Retinal pigment epithelial cell (primary cell): ENCODE data around the gene ADAMTSL5.

Experiments used
- DNase-seq: peaks from one replicate; pipeline ENCODE4 v3.0.0-alpha.2; 2010; ENCODE audit warnings: low read depth
- H3K4me3 ChIP-seq: 2 replicates; pipeline ENCODE4 v1.5.1; 2011; ENCODE audit warnings: mild to moderate bottlenecking, low read length, control low read depth, moderate library complexity
- CTCF ChIP-seq: conservative IDR thresholded peaks from 2 replicates; pipeline ENCODE4 v1.5.1; 2011; ENCODE audit warnings: low read depth, low read length, control low read depth, inconsistent platforms

Gene ADAMTSL5

GRCh38 chr19:1487576-1488281, 25.1 kb downstream of the ADAMTSL5 start:
- no peak overlapping the region for H3K4me3 ChIP-seq
- no peak for TF ChIP-seq CTCF
- DNase-seq: no peak

GRCh38 chr19:1486720-1487575, 25.9 kb downstream of the ADAMTSL5 start:
- no peak for DNase-seq
- H3K4me3 ChIP-seq: no peak overlapping the region
- no peak for TF ChIP-seq CTCF

GRCh38 chr19:1483979-1484428, 28.8 kb downstream of the ADAMTSL5 start:
- no peak overlapping the region for H3K4me3 ChIP-seq
- no peak for DNase-seq
- TF ChIP-seq CTCF: no peak

DNA sequence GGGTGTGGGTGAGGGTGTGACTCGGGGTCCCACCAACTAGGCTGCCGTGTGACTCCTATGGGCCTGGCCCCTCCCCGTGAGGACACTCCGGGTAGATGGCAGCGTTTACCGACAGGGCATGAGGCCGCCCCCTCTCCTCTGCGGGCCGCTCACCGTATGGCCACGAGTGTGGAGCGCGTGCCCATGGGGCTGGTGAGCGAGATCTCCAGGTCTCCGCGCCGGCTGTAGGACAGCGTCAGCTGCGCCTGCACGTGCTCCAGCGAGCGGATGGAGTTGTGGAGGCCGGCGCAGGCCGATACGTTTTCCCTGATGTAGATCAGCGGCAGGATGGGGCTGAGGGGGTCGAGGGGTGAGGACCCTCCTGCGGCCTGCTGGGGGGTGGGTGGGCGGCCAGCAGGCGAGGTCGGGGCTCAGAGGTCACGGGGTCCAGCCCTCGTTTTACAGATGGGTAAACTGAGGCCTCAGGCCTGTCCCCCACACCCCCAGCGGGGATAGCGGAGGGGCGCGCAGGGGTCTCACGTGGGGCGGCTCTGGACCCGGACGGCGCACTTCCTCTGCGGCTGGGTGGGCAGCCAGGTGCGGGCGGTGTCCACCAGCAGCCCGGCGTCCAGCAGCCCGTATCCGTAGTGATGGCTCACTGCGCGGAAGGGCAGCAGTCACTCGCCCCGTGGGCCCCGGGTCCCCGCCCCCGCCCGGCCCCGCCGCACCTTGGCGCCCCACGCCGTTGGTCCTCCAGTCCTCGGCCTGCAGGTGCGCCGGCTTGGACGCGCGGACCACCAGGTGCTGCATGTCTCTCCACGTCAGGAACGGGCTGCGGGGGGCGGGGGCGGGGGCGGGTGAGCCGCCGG, 29.5 kb downstream of the ADAMTSL5 start:
- DNase-seq: no peak
- no peak overlapping the region for H3K4me3 ChIP-seq
- TF ChIP-seq CTCF: no peak

GRCh38 chr19:1482361-1483130, 30.3 kb downstream of the ADAMTSL5 start:
- no peak for DNase-seq
- no peak for TF ChIP-seq CTCF
- no peak overlapping the region for H3K4me3 ChIP-seq

DNA sequence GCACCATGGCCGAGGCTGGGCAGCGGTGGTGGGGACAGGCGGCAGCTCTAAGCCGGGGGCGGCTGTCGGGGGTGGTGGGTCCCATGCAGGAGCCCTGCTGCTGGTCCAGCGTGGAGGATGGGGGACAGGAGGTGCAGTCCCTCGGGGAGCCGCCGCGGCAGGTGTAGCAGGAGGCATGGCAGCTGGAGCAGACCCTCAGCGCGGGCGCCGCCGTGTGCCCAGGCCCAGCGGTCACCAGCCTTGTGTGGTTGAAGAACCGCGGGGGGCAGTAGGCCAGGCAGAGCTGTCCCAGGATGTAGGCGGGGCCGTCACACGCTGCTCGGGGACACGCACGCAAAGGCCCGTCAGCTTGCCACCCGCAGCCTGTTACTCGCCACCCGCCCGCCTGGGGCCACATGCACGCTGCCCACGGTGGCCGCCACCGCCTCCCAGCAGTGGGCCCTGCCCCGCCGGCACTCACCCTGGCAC, 30.9 kb downstream of the ADAMTSL5 start:
- no peak for DNase-seq
- TF ChIP-seq CTCF: no peak
- no peak overlapping the region for H3K4me3 ChIP-seq
